Lower leg skin (tissue), 4 donors: ENCODE measurements around the gene CEP44. TPM values are rescaled to one million over a fixed set of nuclear protein-coding genes. Genes with fewer than 3 reads are reported as not detected.

Experiments used
- DNase-seq, 2 donors: peaks; one replicate each; pipeline ENCODE4 v3.0.0-alpha.2; 2019; ENCODE audit warnings: low spot score in 2 of 2
- H3K4me3 ChIP-seq: fragments of 200-600 bp; sonication (generic); 2 replicates; pipeline ENCODE4 v1.5.1; 2017; ENCODE audit warnings: mild to moderate bottlenecking, low read depth; ENCODE audit not compliant: poor library complexity, severe bottlenecking
- POLR2A ChIP-seq, 2 donors: fragments of 450-650 bp; IDR thresholded peaks; one replicate each; pipeline ENCODE4 v1.6.1; 2016 to 2017; ENCODE audit warnings: antibody characterized with exemption in 2 of 2, mild to moderate bottlenecking in 1 of 2, moderate library complexity in 1 of 2
- whole genome bisulfite sequencing, 2 donors: methylation state at CpG; one replicate each; pipeline ENCODE4 v1.1.5; 2018; 5-methylcytosine and 5-hydroxymethylcytosine counted together
- intact Hi-C: fragments of 100-400 bp; cut with DNase I; formaldehyde crosslinking; loops from one replicate; pipeline ENCODE4 v1.15.0; 2023; ENCODE audit warnings: low total_unique reads
- total RNA-seq, 4 donors: library from RNA; depleted of rRNA; stranded (reverse); fragments of >200 nt; gene quantifications; one replicate each; pipeline ENCODE4 v1.1.0, GENCODE V29; 2016
- TF ChIP-seq, protein P1 (sequence below), 3 donors: fragments of 450-650 bp; IDR thresholded peaks; one replicate each; pipeline ENCODE4 v1.5.1; 2016; ENCODE audit warnings: antibody characterized with exemption in 3 of 3, mild to moderate bottlenecking in 3 of 3, moderate library complexity in 2 of 3

The CEP44 gene
- total RNA-seq, 4 donors from 2014 or later = 10.2 to 32.5 (median 12.7) TPM

GRCh38 chr4:174340714-174341113 is 57.0 kb downstream of the CEP44 start:
- intact Hi-C loops = no loop called here
- no peak for DNase-seq

GRCh38 chr4:174349156-174349555 is 65.4 kb downstream of the CEP44 start:
- DNase-seq = no peak
- intact Hi-C loops = no loop called here
- TF ChIP-seq POLR2A (IDR thresholded peaks at IDR 0.05) = no peak
- TF ChIP-seq, protein P1, sequence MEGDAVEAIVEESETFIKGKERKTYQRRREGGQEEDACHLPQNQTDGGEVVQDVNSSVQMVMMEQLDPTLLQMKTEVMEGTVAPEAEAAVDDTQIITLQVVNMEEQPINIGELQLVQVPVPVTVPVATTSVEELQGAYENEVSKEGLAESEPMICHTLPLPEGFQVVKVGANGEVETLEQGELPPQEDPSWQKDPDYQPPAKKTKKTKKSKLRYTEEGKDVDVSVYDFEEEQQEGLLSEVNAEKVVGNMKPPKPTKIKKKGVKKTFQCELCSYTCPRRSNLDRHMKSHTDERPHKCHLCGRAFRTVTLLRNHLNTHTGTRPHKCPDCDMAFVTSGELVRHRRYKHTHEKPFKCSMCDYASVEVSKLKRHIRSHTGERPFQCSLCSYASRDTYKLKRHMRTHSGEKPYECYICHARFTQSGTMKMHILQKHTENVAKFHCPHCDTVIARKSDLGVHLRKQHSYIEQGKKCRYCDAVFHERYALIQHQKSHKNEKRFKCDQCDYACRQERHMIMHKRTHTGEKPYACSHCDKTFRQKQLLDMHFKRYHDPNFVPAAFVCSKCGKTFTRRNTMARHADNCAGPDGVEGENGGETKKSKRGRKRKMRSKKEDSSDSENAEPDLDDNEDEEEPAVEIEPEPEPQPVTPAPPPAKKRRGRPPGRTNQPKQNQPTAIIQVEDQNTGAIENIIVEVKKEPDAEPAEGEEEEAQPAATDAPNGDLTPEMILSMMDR (IDR thresholded peaks at IDR 0.05) = no peak
- no peak overlapping the region for H3K4me3 ChIP-seq
- 87 to 100% methylated on average over 1 of the region's 1 CpG for WGBS, 2 donors

More at GRCh38 chr4:174340714-174341113, 57.0 kb downstream of the CEP44 start:
- TF ChIP-seq, protein P1 (IDR thresholded peaks at IDR 0.05) = no peak
- TF ChIP-seq POLR2A (IDR thresholded peaks at IDR 0.05) = no peak
- no peak overlapping the region for H3K4me3 ChIP-seq
- 61 to 70% methylated on average over 2 of the region's 2 CpGs for WGBS, 2 donors

GRCh38 chr4:174352061-174352819 is 68.5 kb downstream of the CEP44 start:
- intact Hi-C loops = no loop called here
- H3K4me3 ChIP-seq = no peak overlapping the region
- TF ChIP-seq POLR2A (IDR thresholded peaks at IDR 0.05) = no peak
- TF ChIP-seq, protein P1 (IDR thresholded peaks at IDR 0.05) = no peak
- WGBS, 2 donors = 55 to 59% methylated on average over 5 of the region's 5 CpGs
- no peak for DNase-seq

DNA sequence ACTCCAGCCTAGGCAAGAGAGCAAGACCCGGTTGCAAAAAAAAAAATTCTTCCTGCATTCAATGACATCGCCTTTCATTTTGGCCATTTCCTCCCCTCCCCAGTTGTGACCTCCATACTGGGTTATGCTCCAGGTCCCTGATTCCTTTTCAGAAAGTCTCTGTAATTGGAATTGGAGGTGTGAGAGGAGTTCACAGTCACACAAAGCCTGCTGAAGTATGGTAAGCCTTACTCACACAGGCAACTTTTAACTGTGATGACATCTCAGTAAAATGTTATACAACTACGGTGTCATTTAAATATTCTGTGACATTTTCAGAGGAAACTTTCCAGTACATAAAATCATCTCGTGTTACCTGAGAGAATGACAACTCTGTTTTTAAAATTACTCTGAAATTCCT is 73.6 kb downstream of the CEP44 start:
- no peak for DNase-seq
- no peak overlapping the region for H3K4me3 ChIP-seq
- WGBS, 2 donors = 81 to 86% methylated on average over 4 of the region's 4 CpGs
- TF ChIP-seq POLR2A (IDR thresholded peaks at IDR 0.05) = no peak
- TF ChIP-seq, protein P1 (IDR thresholded peaks at IDR 0.05) = no peak
- intact Hi-C loops = no loop called here

- no peak for TF ChIP-seq POLR2A (IDR thresholded peaks at IDR 0.05)
- TF ChIP-seq, protein P1 (IDR thresholded peaks at IDR 0.05) = no peak
- intact Hi-C loops = no loop called here
Measured at GRCh38 chr4:174358410-174358809, 74.7 kb downstream of the CEP44 start.

GRCh38 chr4:174358829-174359228 is 75.1 kb downstream of the CEP44 start:
- intact Hi-C loops = no loop called here
- TF ChIP-seq, protein P1 (IDR thresholded peaks at IDR 0.05) = no peak
- no peak for TF ChIP-seq POLR2A (IDR thresholded peaks at IDR 0.05)
- DNase-seq = no peak
- WGBS, 2 donors = 75 to 83% methylated on average over 1 of the region's 1 CpG
- H3K4me3 ChIP-seq = no peak overlapping the region

More at GRCh38 chr4:174358410-174358809, 74.7 kb downstream of the CEP44 start:
- H3K4me3 ChIP-seq = no peak overlapping the region
- 85 to 93% methylated on average over 1 of the region's 1 CpG for WGBS, 2 donors
- no peak for DNase-seq
